Measurements from ENCODE around the gene INTS7. TPM values are rescaled to one million over a fixed set of nuclear protein-coding genes. Genes with fewer than 3 reads are reported as not detected.
"Not testable (repeated sequence)": the region's sequence is repeated elsewhere in the genome, so short reads cannot be mapped to it uniquely, and the experiment has no call there.

The INTS7 gene
- polyA plus RNA-seq, 3 donors: 2.9 to 5.6 (median 4.4) TPM

DNA sequence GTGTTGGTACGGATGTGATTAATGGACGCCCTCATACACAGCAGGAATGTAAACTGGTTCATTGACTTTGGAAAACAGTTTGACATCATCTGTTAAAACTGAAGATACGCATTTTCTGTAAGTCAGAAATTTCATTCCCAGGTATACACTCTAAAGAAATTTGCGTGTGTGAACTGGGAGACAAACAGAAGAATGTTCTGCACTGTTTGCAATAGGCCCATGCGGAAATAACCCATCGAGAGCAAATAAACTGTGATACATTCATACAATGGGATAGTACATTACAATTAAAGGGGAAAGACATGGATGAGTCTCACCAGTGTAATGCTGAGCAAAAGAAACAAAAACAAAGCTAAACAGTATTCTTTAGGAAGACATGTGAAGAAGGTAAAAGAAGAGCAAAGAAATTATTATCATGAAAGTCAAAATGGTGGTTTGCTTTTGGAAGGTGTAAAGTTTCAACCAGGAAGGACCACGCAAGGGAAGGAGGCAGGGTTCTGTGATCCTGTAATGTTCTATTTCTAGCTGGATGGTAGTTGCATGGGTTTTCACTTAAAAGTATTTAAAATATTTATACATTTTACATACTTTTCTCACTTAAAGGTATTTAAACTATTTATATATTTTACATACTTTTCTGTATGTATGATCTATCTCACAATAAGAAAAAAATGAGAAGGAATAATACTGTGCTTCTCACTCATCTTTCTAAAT, 30.3 kb downstream of the INTS7 start:
- H3K27ac ChIP-seq (ENCODE audit: low read depth, low read length): no peak overlapping the region
- 87 to 96% (median 90%) methylated on average over 7 of the region's 7 CpGs for WGBS, 3 donors

DNA sequence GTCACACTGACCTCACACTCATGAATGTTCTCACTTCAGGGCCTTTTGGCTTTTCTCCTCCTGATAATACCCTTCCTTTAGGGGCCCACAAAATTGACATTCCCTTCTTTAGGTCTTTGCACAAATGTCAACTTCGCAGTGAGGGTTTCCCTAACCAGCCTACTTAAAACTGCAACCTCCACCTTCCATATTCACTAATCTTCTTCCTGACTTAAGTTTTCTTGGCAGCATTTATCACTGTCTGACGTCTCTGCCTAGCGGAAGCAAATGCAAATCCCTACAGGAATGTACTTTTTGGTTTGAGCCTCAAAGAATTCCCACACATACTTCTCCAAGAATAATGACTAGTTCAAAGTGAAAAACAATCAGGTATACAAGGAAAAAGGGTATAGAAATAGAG, 32.8 kb downstream of the INTS7 start:
- 84 to 92% (median 87%) methylated on average over 3 of the region's 3 CpGs for WGBS, 3 donors
- H3K27ac ChIP-seq (ENCODE audit: low read depth, low read length): no peak overlapping the region

DNA sequence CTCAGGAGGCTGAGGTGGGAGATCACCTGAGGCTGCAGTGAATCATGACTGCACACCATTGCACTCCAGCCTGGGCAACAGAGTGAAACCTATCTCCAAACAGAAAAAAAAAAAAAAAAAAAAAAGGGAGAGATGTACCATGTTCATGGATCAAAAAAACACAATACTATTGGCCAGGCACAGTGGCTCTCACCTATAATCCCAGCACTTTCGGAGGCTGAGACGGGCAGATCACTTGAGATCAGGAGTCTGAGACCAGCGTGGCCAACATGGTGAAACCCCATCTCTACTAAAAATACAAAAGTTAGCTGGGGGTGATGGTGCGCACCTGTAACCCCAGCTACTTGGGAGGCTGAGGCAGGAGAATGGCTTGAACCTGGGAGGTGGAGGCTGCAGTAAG, 37.9 kb downstream of the INTS7 start:
- 96 to 99% (median 99%) methylated on average over 4 of the region's 4 CpGs for WGBS, 3 donors
- H3K27ac ChIP-seq (ENCODE audit: low read depth, low read length): not testable (repeated sequence)

DNA sequence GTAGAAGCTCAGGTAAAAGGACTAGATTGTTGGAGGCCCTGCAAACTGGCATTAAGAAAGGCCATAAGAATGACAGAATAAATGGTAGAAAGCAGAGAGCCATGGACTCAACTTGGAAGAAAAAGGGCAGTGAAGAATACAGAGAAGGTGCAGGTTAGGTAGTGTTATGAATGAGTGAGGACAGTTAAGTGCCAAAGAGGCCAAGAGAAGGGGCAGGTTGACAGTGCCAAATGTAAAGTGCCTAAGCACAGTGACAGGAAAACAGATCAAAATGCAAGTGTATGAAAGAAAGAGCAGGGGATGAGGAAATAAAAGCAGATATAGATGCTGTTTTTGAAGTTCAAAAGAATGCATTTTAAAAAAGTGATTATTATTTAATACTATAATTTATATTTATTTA, 43.7 kb downstream of the INTS7 start:
- no peak overlapping the region for H3K27ac ChIP-seq (ENCODE audit: low read depth, low read length)

DNA sequence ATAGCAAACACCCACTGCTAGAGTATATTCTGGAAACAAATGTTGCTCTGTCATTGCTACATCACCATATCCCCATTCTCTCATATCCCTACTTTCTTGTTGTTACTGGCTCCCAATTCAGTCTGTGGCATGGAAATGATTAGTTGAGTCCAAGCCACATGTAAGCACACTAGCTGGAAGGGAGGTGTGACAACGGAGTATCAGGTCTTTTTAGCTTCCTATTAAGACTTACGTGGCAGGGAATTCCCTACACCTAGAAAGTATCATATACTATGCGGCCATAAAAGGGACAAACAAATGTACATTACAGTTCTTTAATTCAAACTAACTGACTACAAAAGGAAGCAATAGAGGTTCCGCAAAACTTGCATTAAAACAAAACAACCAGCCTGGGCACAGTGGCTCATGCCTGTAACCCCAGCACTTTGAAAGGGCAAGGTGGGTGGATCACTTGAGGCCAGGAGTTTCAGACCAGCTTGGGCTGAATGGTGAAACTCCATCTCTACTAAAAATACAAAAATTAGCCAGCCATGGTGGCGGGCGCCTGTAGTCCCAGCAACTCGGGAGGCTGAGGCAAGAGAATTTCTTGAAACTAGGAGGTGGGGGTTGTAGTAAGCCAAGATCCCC, 48.6 kb downstream of the INTS7 start:
- WGBS, 3 donors: 94 to 97% (median 97%) methylated on average over 7 of the region's 7 CpGs
- no peak overlapping the region for H3K27ac ChIP-seq (ENCODE audit: low read depth, low read length)

DNA sequence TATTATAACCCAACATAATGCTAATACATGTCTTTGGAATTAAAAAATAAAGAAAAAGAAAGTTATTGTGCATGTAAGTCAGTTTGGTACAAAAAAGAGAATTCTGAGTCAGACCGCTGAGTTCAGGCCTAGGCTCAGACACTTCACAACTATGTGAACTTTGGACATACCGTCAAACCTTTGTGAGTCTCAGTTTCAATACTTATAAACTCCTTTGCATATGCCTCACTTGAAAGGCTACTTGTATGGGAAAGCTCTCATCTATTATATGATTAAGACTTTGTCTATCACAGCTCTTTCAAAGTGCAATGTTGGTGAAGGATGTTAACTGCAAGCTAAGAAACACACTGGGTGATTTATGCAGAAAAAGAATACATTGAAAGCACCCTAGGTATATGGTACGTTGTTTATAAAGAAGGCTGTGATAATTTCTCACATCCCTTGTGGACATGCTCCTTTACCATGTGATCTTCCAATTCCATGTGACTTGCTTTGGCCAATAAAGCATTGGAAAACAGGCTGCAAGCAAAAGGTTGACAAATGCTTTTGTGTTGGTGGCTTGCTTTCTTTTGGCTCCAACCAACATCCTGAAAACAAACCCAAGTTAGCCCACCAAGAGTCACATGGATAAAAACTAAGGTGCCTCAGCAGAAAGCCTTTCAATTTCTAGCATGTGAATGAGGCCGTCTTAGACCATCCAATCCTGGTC, 49.6 kb downstream of the INTS7 start:
- no peak overlapping the region for H3K27ac ChIP-seq (ENCODE audit: low read depth, low read length)
- 93 to 96% (median 96%) methylated on average over 4 of the region's 4 CpGs for WGBS, 3 donors

DNA sequence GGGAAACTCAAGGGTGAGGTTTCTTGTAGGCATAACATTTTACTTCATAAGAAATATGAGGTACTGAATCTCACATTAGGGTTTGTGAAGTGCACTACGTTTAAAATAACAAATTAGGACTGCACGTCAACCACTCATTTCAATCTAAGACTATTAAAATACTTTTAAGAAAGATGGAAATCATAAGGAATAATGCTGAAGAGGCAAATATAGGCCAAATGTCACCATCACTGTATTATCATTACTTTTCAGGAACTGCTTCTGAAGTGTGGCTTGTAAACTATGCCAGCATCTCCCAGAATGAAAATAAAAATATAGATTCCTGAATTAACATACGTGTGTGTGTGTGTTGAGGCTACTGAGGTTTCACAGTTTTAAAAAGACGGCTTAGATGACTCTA, 56.8 kb downstream of the INTS7 start:
- H3K27ac ChIP-seq (ENCODE audit: low read depth, low read length): no peak overlapping the region
- 94 to 96% (median 95%) methylated on average over 4 of the region's 4 CpGs for WGBS, 3 donors

DNA sequence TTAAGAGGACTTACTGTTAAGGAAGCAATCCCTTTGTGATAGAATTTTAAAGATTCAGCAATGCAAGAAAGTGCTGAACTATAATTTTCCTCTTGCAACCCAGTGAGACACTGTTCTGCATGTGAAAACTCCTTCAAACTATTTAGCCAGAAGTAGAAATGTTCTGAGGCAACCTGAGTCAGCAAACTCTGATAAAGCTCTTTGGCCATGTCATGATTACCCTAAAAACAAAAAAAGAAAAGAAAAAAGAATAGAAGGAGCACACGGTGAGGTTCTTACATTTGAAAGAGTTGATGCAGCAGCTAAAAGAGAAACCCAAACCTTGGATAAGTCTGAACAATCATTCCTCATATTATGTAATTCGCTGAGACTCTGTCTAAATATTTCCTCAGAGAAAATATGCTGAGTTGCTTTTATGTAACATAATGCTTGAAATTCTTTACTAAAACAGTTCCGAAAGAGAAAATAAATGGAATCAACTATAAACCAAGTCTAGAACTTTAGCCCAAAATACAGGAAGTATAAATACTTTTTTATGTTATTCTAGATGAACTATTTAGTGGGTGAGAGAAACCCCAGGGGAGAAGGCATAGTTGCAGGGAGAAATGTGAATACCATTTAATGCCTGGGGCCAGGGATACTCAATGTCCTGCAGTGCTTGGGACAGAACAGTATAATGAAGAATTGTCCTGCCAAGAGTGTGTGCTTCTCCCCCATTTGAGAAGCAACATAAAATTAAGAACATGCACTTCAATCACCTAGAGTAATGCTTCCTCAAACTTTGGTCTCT, 60.0 kb downstream of the INTS7 start:
- 38 to 70% (median 50%) methylated on average over 3 of the region's 3 CpGs for WGBS, 3 donors
- H3K27ac ChIP-seq (ENCODE audit: low read depth, low read length): no peak overlapping the region

DNA sequence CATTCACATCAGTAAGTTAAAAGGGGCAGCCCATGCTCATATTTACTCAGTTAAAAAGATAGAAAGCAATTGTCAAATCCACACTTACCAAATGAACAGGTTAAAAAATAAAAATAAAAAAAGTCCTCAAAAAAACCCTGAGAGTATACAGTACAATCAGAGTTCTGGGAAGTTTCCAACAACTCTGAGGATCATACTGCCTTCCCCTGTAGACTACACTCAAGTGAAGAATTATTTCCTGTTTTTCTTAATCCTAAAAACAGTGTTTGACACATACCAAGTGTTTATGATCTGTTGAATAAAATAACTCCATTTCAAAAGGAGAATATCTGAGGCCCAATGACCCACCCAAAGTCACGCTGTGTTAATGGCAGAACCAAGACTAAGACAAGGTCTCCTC, 61.8 kb downstream of the INTS7 start:
- 96 to 100% (median 97%) methylated on average over 1 of the region's 1 CpG for WGBS, 3 donors
- H3K27ac ChIP-seq (ENCODE audit: low read depth, low read length): no peak overlapping the region

DNA sequence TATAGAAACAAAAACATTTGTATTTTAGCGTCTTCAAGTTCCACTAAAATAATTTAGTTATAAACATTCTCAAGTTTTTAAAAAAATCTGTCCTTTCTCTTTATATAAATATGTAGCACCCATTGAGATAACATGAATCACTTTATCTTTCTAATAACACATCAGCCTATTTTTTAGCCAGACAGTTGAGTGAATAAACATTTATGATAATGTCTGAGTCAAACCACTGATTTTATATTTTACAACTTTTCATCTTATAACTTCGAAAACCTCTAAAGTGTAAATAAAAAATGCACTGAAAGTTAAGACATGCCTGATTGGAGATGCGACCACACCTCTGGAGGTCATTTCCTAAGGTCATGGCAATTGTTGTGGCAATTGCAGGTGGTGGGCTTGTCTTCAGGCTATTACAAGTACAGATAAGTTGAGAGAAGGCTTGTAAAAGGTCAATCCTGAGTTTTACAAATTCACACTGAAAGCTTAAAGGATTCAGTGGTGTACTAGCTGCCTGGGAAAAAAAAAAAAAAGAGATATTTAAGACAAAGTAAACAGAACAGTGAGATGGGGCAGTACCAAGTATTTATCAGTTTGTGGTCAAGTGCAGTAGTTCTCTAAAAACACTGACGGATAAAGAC, 67.0 kb downstream of the INTS7 start:
- WGBS, 3 donors: 90 to 91% (median 91%) methylated on average over 4 of the region's 4 CpGs
- H3K27ac ChIP-seq (ENCODE audit: low read depth, low read length): no peak overlapping the region

DNA sequence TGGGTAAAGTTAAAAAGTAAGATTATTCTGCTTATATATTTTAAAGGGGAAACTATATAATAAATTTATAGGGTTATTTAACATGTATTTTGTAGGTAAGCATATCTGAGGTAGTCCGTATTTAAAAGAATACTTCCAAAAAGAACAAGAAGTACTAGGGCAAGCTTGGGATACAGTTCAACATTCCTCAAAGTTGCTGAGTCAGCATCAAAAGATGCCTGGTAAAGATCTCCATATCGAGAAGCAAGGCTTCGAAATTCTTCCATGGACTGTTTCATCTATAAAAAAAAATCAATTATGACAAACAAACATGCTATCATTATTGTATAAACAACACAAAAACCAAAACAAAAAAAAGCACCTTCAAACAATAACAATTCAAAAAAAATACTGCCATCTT, 67.7 kb downstream of the INTS7 start:
- 89 to 96% (median 91%) methylated on average over 3 of the region's 3 CpGs for WGBS, 3 donors
- no peak overlapping the region for H3K27ac ChIP-seq (ENCODE audit: low read depth, low read length)

DNA sequence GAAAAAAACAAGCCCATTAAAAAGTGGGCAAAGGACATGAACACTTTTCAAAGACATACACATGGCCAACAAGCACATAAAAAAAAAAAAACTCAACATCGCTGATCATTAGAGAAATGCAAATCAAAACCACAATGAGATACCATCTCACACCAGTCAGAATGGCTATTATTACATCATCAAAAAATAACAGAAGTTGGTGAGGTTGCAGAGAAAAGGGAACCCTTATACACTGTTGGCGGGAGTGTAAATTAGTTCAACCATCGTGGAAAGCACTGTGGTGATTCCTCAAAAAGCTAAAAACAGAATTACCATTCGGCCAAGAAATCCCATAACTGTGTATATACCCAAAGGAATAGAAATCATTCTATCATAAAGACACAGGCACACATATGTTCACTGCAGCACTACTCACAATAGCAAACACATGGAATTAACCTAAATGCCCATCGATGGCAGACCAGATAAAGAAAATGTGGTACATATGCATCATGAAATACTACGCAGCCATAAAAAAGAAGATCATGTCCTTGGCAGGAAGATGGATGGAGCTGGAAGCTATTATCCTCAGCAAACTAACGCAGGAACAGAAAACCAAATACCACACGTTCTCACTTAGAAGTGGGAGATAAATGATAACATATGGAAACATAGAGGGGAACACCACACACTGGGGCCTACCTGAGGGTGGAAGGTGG, 70.1 kb downstream of the INTS7 start:
- H3K27ac ChIP-seq (ENCODE audit: low read depth, low read length): no peak overlapping the region
- 76 to 93% (median 83%) methylated on average over 8 of the region's 8 CpGs for WGBS, 3 donors

DNA sequence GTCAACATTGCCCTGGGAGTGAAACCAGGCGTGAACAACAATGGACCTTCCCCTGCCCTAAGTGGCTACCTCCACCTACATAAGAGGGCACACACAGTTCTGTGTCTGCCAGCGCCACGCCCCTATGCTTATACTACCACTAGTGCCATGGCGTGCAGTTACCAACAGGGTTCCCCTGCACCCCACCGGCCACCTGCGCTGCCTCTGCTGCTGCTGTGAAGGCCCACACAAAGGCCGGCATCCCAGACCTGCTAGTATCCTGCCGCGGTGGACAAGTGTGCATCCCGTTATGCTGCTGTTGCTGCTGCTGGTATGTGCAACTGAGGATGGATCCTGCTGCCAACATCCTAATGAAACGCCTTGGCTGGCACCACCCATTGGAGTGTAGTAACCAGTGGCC, 75.7 kb downstream of the INTS7 start:
- WGBS, 3 donors: 94 to 98% (median 97%) methylated on average over 11 of the region's 11 CpGs
- no peak overlapping the region for H3K27ac ChIP-seq (ENCODE audit: low read depth, low read length)

DNA sequence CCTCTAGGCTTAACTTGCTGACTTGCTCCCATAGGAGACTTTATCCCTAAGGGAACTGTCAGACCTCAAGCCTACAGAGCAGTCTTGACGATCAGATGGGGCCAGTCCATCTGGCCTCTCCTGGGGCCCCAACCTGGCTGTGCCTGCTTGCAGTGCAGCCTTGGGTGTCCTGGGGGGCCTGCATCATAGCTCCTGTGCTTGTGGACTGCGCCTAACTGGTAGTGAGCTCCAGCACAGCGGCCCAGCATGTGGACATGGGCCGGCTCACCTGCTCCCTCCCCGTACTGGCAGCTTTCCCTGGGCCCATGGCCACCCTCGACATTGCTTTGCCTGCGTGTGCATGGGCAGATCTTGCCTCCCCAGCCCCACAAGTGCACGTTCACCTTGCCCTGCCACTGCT, 76.1 kb downstream of the INTS7 start:
- H3K27ac ChIP-seq (ENCODE audit: low read depth, low read length): no peak overlapping the region
- whole genome bisulfite sequencing, 3 donors: 92 to 97% (median 96%) methylated on average over 8 of the region's 8 CpGs

DNA sequence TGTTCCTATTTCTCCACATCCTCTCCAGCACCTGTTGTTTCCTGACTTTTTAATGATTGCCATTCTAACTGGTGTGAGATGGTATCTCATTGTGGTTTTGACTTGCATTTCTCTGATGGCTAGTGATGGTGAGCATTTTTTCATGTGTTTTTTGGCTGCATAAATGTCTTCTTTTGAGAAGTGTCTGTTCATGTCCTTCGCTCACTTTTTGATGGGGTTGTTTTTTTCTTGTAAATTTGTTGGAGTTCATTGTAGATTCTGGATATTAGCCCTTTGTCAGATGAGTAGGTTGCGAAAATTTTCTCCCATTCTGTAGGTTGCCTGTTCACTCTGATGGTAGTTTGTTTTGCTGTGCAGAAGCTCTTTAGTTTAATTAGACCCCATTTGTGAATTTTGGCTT, 81.3 kb downstream of the INTS7 start:
- WGBS, 3 donors: no CpG with 5 or more reads among the region's 2 CpGs
- H3K27ac ChIP-seq (ENCODE audit: low read depth, low read length): not testable (repeated sequence)

DNA sequence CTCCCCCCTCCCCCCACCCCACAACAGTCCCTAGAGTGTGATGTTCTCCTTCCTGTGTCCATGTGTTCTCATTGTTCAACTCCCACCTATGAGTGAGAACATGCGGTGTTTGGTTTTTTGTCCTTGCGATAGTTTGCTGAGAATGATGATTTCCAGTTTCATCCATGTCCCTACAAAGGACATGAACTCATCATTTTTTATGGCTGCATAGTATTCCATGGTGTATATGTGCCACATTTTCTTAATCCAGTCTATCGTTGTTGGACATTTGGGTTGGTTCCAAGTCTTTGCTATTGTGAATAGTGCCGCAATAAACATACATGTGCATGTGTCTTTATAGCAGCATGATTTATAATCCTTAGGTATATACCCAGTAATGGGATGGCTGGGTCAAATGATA, 81.8 kb downstream of the INTS7 start:
- H3K27ac ChIP-seq (ENCODE audit: low read depth, low read length): not testable (repeated sequence)
- WGBS, 3 donors: 88 to 100% (median 100%) methylated on average over 1 to 2 of the region's 4 CpGs

DNA sequence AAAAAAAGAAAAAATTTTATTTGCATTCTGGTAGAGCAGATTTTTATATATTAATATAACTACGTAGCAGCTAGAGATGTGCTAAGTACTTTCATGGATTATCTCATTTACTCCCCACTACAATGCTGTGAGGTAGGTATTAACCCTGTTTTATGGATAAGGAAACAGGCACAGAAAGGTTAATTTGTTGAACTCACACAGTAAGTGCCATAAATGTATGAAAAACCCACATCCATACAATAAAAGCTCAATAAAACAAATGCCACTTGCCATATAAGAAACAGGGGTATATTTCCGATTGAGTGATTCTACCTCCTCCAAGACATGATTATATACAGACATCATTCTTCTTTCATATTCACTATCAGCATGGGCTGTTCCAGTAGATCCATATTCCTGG, 83.1 kb downstream of the INTS7 start:
- H3K27ac ChIP-seq (ENCODE audit: low read depth, low read length): no peak overlapping the region
- 97 to 99% (median 97%) methylated on average over 2 of the region's 2 CpGs for WGBS, 3 donors

DNA sequence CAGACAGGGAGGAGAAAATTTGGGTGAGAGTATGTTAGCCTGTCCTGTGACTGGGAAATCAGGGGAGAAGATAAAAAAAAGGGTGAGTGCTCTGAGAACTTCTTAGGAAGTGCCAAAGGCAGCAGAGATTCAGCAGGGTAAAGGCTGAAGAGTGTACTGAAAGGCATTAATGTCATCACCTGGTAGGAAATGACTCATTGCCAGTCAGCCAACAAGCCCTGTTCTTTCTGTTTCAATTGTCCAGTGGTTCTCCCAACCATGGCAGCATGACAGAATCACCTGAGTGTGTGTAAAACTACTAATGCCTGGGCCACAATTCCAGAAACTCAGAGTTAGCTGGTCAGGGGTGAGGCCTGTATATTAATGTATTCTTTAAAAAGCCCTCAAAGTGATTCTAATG, 83.5 kb downstream of the INTS7 start:
- no peak overlapping the region for H3K27ac ChIP-seq (ENCODE audit: low read depth, low read length)
